HG02763 (cell line): ENCODE data around the gene IGLL1.
"Not testable (repeated sequence)": the region's sequence is repeated elsewhere in the genome, so short reads cannot be mapped to it uniquely, and the experiment has no call there.

Experiments used
- ATAC-seq: cut with Tn5 transposase; IDR thresholded peaks from one replicate; pipeline ENCODE4 v1.9.1; 2021; ENCODE audit warnings: mild to moderate bottlenecking, moderate library complexity; ENCODE audit not compliant: unreplicated experiment

IGLL1 gene

DNA sequence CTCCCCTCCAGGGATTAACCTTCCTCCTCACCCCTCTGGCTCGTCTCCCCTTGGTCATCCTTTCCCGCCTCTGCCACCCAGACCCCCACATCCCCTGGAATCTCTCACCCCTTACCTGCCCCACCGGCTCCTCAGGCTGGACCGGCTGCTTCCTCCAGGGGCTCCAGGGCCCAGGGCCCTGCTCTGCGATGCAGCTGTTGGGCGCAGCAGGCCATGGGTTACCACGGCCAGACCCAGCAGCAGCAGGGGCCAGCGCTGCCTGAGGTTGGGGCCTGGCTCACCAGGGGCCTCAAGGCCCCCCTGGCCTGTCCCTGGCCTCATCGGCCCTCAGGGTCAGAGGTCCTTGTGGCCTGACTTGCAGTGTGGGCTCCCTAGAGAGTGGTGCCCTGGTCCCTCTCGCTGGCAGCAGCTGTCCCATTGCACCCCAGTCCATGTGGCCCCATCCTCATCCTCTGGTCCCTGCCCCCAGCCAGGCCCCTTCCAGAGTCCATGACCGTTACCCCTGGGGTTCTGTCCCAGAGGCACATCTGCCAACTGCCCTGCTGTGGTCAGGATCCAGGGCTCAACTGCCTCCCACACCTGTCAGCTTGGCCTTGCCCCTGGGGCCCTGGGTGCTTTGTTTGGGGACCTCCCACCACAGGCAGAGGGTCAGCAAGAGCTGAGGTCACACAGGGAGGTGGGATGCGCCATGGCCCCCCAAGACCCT lies at the start of gene IGLL1:
TSS of gene IGLL1 (minus strand) at position 421 of the 706 bp plus-strand sequence. CDS start at position 321, 100 bp downstream.
- ATAC-seq, result no peak

DNA sequence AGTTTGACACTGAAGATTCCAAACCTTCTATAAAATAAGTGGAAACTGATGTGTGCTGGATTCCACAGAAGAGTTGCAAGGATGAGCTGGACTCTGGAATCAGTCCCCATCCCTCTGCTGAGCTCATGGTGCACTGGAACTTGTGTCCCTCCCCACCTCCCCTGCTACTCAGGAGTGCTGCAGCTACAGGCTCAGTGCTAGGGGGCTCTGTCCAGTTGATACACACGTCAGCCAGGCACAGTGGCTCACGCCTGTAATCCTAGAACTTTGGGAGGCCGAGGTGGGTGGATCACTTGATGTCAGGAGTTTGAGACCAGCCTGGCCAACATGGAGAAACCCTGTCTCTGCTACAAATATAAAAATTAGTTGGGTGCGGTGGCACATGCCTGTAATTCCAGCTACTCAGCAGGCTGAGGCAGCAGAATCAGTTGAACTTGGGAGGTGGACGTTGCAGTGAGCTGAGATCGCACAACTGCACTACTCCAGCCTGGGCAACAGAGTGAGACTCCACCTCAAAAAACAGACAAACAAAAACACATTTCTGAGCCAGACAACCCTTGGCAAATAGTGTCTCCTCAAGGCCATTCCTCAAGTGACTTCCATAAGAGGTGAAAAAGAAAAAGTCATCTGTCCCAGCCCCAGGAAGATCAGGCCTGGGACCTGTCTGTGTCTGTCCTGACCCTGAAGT lies 48.1 kb upstream of the IGLL1 start:
- ATAC-seq, result not testable (repeated sequence)

DNA sequence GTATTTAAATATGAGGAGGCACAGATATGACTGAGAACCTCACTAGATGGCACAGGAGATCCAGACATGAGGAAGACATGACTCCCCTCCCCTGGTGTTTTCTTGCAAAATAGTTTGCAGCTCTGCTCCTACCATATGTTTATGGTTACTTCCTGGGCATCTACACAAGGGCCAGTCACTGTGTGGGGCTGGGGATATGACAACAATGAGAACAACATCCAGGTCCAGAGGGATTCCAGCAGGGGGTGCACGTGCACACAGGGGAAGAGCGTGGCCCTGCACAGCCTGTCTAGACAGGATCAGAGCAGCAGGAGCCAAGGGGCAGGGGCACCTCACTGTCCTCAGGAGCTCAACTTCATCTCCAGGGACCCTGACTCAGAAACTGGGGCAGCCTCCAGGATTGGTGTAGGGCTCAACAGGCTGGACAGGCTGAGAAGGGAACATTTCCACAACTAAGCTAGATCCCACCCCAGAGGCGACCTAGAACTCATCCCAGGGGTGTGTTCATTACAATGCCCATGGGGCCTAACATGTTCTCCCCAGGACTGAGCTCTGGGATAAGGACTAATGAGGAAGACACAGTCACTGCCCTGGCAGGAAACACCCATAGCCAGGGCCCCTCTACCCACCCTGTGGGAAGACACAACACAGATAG lies 47.4 kb upstream of the IGLL1 start:
- not testable (repeated sequence) for ATAC-seq

DNA sequence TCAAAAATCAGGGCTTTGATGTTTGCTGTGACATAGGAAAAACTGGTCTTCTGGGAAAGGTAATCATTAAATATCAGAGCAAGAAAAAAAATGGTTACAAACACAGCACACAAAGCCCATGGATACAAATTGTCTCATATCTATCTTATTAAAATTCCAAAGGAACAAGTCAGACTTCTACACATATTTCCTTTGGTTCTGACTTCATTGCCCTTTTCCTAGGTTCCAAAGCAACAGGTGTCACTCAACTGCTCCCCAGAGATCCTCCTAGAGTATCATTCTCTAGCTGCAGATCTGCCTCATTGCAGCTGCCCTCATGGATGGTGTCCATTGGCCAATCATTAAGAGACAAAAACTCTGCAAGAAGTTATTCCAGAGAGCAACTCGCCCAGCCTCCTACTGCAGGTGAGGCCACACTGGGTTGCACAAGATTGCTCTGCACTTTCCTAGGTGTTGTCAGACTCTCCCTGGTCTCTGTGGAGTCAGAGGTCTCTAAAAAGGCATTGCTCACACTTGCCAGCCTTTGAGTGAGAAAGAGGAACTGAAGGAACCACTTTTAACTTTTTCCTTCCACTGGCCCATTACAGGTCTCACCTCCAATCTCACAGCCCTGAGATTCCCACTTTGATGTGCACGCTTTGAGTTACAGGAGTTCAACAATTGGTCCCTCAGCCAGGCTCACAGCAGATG lies 46.3 kb upstream of the IGLL1 start:
- no peak for ATAC-seq

DNA sequence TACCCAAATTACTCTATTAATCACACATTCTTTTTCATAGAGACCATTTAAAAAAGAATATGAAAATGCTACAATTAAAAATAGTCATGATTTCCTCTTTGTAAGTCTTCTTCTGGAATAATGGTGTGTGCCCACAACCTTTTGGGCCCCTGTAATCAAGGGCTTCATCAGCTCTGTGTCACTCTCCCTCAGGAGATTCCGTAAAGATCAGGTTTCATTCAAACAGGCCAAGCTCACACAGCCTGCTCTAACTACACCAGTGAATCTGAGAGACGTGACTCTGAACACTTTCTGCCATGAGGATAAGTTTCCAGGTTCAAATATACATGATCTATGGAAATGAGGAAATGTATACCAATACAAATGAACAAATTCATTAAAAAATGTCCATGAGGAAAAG lies 42.5 kb upstream of the IGLL1 start:
- ATAC-seq, result no peak

DNA sequence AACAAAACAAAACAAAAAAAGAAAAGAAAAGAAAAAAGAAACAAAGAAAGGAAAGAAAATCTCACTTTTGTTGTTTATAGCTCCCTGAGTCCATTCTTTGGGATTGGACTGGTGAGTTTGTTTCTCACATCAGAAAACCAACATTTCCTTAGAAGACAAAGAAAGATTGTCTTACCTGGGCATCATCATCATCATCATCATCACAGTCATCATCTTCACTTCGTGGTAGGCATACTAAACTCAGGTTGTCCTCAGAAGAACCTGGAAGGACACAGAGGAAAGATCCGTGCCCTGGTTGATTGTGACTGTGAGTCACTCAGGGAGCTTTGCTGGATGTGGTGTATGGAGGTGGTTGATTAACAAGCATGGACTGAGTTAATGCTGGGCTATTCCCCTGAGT lies 41.8 kb upstream of the IGLL1 start:
- ATAC-seq, result not testable (repeated sequence)

DNA sequence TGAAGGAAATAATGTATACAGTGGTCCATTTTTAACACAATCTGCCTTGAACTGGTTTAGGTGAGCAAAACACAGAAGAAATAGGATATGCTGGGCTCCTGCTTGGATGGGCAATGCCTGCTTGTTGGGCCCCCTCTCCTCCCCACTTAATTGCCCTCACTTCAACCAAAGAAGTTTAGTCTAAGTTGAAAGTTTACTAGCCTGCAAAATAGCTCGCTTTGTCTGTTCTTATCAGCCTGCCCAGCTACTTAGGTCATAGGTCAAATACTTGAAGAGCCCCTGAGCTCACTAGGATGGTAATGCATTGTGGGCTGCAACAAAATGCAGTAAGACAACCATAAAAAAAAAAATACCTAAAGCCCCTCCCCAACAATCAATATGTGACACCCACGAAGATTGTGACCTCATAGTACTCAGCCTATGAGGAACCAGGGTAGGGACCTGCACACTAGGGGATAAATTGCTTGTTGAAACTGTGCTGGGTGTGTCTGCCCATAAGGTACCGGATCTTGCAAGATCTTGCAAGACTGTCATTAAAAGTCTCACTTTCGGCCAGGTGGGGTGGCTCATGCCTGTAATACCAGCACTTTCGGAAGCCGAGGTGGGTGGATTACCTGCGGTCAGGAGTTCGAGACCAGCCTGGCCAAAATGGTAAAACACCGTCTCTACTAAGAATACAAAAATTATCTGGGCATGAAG lies 41.1 kb upstream of the IGLL1 start:
- no peak for ATAC-seq

DNA sequence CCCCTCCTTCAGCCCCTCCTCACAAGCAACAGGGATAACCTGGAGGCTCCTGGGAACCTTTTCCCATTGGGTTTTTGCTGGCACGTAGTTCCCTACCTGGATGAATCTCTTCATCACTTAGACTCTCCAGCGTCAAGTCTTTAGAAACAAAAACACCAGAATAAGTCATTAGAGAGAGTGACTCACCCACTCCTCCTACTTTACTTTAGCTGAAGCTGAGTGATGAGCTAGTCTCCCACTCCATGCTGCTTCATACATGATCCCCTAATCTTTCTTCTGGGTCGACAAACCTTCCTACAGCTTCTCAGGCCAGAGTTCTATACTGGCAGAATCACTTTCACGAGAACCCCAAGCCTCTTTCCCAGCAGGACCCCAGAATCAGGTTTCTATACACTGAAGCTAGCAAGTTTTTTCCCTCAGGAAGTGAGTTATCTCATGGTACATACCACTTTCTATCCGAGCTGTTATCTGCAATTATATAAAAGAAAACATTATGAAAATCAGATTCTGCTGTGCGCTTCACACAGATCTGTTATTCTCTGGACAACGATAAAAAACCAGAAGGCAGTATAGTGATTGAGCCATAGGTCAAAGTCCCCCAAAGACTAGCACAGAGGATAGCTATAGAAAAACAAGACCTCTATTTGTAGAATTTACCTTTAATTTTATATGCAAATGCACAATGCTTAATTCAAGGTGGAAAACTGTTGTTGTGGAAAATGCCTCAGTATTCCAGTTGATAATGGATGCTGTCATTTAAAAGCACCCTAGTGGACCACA lies 33.3 kb upstream of the IGLL1 start:
- ATAC-seq, result no peak

DNA sequence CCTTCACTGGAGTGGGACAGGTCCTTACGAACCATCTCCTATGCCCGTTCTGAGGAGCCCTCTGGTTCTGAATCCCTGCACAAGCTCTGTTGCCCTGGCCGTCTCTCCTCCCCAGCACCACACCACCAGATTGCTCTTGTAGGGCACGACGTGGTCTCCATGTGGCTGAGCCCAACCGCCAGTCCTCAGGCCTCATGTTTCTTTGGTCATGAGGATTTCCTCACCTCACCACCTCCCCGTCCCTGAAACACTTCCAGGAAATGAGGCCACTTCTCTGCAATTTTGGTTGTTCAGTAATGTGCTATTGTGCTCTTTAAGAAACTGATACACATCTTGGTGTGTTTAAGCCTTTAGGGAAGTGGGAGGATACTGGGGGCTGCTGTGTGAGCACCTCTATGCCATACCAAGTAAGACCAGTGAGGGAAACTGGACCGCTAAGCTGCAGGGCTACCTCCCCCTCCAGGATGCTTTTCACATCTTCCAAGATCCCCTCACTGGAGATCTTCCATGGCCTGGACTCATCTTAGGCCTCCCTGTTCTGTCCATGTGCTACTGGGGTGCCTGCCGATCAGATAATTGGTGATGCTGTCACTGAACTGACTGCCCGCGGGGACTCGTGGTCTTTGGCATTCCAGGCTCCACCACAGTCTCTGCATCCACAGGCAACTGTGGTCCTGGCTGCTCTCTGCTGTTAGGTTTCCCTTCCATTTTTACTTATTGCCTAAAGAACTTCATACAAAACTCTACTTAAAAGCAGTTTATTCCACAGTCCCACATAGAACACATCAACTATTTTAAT lies 30.1 kb upstream of the IGLL1 start:
- no peak for ATAC-seq

DNA sequence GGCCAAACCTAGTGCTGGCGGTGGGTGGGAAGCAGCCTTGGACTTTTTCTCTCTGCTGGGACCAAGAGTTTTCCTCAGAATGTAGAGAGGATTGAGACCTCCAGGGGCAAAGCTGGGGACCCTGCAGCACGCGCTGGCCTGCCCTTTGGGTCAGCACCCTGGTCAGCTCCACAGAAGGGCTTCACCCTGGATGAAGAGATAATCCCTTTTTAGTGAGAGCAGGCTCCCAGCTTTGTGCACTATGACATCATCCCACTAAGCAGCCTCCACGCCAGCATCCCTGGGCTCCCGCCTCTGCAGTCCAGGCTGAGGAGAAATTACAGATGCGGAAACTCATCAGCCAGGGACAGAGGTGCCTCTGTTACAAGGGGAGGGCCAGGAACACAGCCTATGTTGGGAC lies 28.5 kb upstream of the IGLL1 start:
- ATAC-seq, result no peak

DNA sequence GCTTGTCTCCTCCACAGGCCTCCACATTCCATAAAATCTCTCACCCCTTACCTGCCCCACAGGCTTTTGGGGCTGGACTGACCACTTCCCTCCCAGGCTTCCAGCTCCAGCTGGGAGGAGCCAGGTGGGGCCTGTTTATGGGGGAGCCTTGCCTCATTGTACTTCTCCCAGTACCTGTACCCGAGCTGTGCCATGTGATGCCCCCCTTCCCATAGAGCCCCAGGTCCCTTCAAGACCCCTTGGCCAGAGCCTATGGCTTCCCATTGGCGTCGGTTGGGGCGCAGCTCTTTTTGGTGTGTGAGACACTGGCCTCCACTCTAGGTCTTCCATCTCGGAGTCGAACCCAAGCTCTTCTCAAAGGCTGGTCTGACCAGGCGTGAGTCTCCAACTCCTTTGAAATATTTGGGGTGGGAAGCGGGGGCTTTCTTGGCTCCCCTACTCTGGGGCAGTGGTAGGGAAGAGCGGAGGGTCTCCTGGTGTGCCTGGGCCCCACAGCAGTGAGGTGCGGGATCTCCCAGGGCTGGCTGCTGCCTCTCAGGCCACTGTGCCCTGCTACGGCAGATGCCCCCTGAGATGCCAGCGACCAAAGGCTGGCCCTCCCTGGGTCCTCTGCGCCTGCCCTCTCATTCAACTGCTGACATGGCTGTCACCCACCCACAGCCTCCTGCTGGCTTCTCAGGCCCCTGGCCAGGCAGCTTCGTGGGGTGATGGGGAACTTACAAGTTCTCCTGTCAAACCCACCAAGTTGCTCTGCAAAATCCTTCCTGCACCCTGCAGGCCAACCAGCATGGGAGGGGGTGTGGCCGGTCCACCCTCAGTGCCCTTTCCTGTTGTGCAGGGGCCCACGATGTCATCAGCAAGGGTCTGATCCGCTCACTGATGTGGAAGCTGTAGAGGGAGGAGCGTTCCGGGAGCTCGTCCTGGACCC lies 26.4 kb upstream of the IGLL1 start:
- no peak for ATAC-seq

DNA sequence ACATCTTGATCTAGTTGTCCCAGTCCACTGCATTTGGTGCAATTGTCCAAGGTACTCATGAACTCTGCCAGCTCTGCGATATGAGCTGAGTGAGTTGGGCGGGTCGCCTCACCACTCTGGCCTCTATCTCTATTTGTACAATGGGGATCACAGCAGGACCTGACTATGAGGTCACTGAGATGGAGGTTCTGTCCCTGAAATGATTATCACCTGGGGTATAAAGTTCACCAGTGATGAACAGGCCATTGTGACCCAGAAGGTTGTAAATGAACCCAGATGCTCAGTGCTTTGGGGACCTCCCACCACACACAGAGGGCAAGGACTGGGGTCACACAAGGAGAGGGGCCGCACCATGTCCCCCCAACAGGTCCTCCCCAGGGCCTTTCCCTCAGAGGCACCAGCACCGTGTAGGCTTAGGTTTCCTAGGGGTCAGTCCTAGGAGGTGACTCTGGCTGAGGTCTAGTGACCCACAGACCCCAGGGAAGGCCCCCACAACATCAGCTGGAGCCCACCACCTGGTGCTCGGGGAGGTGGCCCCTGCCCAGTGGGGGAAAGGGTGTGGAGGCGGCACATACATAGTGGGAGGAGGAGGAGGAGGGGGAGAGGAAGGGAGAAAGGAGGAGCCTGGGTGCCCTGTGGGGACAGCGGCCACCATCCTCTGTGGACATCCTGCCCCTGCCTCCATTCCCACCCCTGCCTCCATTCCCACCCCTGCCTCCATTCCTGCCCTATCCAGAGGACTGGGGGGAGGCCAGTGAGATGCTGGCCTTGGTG lies 25.0 kb upstream of the IGLL1 start:
- ATAC-seq, result no peak

DNA sequence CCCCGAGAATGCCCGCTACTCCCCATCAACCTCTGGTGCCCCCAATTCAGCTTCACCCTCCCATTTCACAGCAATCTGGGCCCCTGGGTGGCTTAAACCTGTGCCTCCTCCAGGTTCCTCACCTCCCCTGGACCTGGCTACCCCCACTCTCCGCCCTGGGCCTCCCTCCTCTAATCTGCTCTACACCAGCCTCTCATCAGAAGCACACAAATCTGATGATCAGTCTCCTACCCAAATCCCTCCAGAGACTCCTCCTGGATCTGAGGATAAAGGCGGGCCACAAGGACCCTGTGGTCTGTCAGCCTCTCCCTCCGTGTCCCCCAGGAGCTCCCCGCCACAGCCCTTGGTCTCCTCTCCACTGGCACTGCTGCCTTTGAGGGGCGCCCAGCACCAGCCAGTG lies 23.2 kb upstream of the IGLL1 start:
- no peak for ATAC-seq

DNA sequence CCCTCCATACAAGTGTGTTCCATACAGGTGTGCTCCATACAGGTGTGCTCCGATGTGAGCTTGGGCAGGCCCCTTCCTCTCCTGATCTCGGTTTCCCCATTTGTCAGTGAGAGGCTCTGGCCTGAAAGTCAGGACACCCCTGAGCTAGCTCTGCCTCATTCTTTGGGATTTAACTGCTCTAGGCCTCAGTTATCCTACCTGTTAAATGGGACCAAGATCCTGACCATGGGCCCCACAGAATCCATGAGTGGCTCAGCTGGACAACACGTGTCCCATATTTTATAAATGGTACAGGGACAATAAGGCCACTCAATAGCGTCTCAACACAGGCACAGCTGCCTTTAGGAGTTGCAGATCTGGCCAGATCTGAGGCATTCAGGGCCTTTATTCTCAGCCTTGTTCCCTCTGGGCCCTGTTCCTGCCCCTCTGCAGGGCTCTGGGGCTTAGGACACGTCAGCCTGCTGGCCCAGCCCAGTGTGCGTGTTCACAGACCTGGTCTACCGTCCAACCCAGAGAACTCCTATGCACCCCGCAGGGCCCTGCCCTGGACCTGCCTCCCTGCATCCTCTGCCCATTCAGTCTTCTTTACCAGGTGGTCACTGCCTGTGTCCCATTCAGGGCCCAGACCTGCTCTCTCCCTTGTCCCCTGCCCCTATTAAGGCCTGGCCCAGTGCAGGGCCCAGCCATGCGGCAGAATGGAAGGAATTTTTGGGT lies 18.9 kb upstream of the IGLL1 start:
- ATAC-seq, result no peak

DNA sequence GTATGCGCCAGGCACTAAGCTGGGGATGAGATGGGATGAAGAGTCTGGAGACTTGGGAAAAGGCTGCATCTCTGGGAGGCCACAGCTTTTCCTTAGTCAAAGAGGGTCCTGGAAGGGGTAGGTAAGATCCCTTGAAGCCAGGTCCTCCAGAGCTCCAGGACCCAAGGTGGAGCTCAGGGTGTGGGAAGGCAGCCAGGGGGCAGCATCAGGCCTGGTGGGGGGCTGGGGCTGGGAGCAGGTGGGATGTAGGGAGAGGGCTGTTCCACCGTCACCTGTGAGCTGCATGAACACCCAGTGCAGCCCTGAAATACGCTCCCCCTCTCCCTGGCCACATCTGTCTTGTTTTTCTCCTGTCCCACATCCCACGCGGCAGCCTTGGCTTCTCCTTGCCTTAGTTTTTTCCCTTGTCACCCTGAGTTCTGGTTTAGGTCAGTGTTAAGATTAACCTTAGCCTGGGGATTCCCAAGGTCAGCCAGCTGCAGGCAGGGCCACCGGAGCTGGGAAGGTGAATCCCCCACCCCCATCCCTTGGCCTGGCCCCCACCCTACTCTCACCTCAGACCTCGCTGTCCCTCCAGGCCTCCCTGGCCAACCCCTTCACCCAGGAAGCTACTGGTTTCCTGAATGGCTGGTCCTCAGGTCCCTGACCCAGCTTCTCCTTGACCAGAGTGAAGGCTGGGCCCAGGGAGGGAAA lies 17.6 kb upstream of the IGLL1 start:
- ATAC-seq, result not testable (repeated sequence)

DNA sequence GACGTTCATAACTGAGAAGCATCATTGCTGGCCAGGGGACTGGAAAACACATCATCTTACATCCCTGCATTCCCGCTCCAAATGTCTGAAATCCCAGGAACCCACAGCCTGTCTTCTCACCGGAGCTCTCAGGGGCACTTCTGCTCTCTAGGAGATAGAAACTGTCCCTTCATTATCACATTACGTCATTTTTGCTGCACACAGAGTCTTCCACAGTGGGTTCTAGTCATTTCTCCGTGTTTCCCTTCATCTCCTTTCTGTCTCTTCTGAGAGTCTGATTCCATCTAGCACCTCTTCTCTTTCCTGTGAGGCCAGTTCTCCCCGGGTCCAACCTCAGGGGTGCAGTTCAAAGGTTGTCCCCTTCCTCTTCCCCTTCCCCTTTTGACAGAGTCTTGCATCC lies 15.8 kb upstream of the IGLL1 start:
- ATAC-seq, result not testable (repeated sequence)
